ENCODE data around the gene HIF3A. TPM values are rescaled to one million over a fixed set of nuclear protein-coding genes. Genes with fewer than 3 reads are reported as not detected.

HIF3A gene
- total RNA-seq, 3 donors from 2014 or later (not counting 1 experiment from before 2014, with no cell fraction given) = not detected

- Mint-ChIP-seq H3K27ac (no peak overlapping the region), H3K4me3 (no peak overlapping the region), H3K27me3 (ENCODE audit: low read depth in 2 of 2) (peaks cover 9% of the 10 kb centered on the region in 2 donors), H3K4me1 (peaks cover 7 to 11% of the 10 kb centered on the region in 2 donors), H3K36me3 (no peaks in the 10 kb centered on the region), H3K9me3 (no peaks in the 10 kb centered on the region)
- Histone ChIP-seq H3K27me3 (ENCODE audit: control insufficient read depth, insufficient read depth, low read length) (no peaks in the 10 kb centered on the region), H3K9me3 (ENCODE audit: control insufficient read depth, insufficient read depth, low read length) (peaks cover 15% of the 10 kb centered on the region), H3K27ac (ENCODE audit: low read length) (no peak overlapping the region), H3K4me3 (ENCODE audit: low read length) (no peak overlapping the region), H3K36me3 (ENCODE audit: control insufficient read depth, insufficient read depth, low read length) (no peaks in the 10 kb centered on the region), H3K4me1 (ENCODE audit: control insufficient read depth, insufficient read depth, low read length) (peaks cover 5% of the 10 kb centered on the region)
- intact Hi-C loops (cut with micrococcal nuclease) = no loop called here
- no peak for DNase-seq
- 66% methylated on average over 4 of the region's 4 CpGs for WGBS (ENCODE audit: insufficient coverage)
- no peak for ATAC-seq
- no peak for TF ChIP-seq CTCF (IDR thresholded peaks at IDR 0.05)
These were observed 6.9 kb upstream of the HIF3A start for GRCh38 chr19:46289724-46290619.

- no peak for TF ChIP-seq CTCF (IDR thresholded peaks at IDR 0.05)
- no peak for ATAC-seq
- Histone ChIP-seq H3K27ac (ENCODE audit: low read length) (no peak overlapping the region), H3K27me3 (ENCODE audit: control insufficient read depth, insufficient read depth, low read length) (peaks cover 7% of the 10 kb centered on the region), H3K4me3 (ENCODE audit: low read length) (no peak overlapping the region), H3K4me1 (ENCODE audit: control insufficient read depth, insufficient read depth, low read length) (peaks cover 5% of the 10 kb centered on the region), H3K9me3 (ENCODE audit: control insufficient read depth, insufficient read depth, low read length) (peaks cover 15% of the 10 kb centered on the region), H3K36me3 (ENCODE audit: control insufficient read depth, insufficient read depth, low read length) (no peaks in the 10 kb centered on the region)
- no peaks in the 10 kb centered on the region for H3K36me3 Mint-ChIP-seq
- H3K4me1 Mint-ChIP-seq = peaks cover 7 to 11% of the 10 kb centered on the region in 2 donors
- intact Hi-C loops (cut with micrococcal nuclease) = no loop called here
- peaks cover 20 to 25% of the 10 kb centered on the region in 2 donors for H3K27me3 Mint-ChIP-seq (ENCODE audit: low read depth in 2 of 2)
- H3K27ac Mint-ChIP-seq = no peak overlapping the region
- DNase-seq = no peak
- H3K4me3 Mint-ChIP-seq = no peak overlapping the region
- no peaks in the 10 kb centered on the region for H3K9me3 Mint-ChIP-seq
These were observed 5.0 kb upstream of the HIF3A start for GRCh38 chr19:46291829-46292228.

- DNase-seq (no peak), ATAC-seq (no peak)
- Histone ChIP-seq H3K27me3 (ENCODE audit: control insufficient read depth, insufficient read depth, low read length) (peaks cover 19% of the 10 kb centered on the region), H3K36me3 (ENCODE audit: control insufficient read depth, insufficient read depth, low read length) (no peaks in the 10 kb centered on the region), H3K27ac (ENCODE audit: low read length) (no peak overlapping the region), H3K4me3 (ENCODE audit: low read length) (no peak overlapping the region), H3K4me1 (ENCODE audit: control insufficient read depth, insufficient read depth, low read length) (peaks cover 2% of the 10 kb centered on the region), H3K9me3 (ENCODE audit: control insufficient read depth, insufficient read depth, low read length) (peaks cover 10% of the 10 kb centered on the region)
- no peaks in the 10 kb centered on the region for H3K36me3 Mint-ChIP-seq
- no peak for TF ChIP-seq CTCF (IDR thresholded peaks at IDR 0.05)
- intact Hi-C loops (cut with micrococcal nuclease) = no loop called here
- H3K4me1 Mint-ChIP-seq = peaks cover 4 to 11% of the 10 kb centered on the region in 2 donors
- no peak overlapping the region for H3K27ac Mint-ChIP-seq
- peaks cover 23 to 29% of the 10 kb centered on the region in 2 donors for H3K27me3 Mint-ChIP-seq (ENCODE audit: low read depth in 2 of 2)
- WGBS (ENCODE audit: insufficient coverage) = 87% methylated on average over 6 of the region's 6 CpGs
- no peaks in the 10 kb centered on the region for H3K9me3 Mint-ChIP-seq
- H3K4me3 Mint-ChIP-seq = no peak overlapping the region
These were observed 2.3 kb upstream of the HIF3A start for GRCh38 chr19:46294494-46294893.

Measured in natural killer cell (primary cell).